DMS79 (cell line): ENCODE results near the gene IDI1.
"Not testable (repeated sequence)": the region's sequence is repeated elsewhere in the genome, so short reads cannot be mapped to it uniquely, and the experiment has no call there.

Experiments used
- DNase-seq: peaks from one replicate; lab custom pipeline; 2025; lab: John Stamatoyannopoulos, UW

IDI1 gene

DNA sequence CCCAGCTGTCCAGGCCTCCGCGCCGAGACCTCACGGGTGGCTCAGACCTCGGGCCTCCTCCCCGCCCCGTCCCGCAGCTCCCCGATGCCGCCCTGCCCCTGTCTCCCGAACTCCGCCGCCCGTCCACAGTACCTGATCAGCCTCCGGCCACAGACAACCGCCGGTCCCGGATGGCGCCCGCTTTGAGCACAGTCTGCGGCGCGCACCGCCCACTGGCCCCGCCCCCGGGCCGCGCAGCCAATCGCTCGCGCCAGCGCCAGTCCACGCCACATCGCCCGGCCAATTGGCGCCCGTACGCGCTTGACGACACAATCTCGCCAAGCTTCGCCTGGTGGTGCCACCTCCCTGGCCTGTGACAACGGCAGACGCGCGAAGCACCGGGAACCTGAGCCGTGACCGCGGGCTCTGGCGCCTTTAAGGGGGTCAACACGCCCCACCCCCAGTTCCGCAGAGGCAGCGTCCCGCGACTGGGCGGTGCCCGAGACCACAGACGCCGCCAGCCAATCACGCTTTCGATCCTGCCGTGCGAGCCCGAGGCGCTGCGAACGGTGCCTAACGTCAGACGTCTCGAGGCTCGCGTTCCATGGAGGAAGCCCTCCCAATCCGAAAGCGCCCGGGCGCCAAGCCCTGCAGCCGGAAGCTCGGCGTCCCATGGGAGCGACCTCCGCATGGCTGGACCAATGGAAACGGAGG lies at the start of gene IDI1:
IDI1 (minus strand) TSS at position 388 of the 693 bp plus-strand sequence; CDS start at position 272, 116 bp downstream.
- peak; percentile 86 for DNase-seq

DNA sequence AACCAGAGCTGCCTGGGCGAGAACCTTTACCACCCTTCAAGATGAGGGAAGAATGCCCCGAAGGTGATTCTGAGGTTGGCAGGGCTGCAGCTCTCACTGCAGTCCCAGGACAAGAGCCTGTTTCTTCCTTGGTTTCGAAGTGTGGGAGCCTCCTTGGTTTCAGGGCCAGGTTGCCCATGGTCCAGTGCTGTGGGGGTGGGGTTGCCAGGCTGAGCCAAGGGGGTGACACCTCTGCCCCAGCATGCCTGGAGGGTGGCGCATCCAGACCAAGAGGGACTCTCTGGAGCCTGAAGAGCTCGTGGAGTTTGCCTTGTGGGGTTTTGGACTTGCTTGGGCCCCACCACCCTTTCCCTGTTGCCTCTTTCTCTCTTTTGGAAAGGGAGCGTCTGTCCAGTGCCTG lies 48.5 kb upstream of the IDI1 start:
- DNase-seq, result no peak

DNA sequence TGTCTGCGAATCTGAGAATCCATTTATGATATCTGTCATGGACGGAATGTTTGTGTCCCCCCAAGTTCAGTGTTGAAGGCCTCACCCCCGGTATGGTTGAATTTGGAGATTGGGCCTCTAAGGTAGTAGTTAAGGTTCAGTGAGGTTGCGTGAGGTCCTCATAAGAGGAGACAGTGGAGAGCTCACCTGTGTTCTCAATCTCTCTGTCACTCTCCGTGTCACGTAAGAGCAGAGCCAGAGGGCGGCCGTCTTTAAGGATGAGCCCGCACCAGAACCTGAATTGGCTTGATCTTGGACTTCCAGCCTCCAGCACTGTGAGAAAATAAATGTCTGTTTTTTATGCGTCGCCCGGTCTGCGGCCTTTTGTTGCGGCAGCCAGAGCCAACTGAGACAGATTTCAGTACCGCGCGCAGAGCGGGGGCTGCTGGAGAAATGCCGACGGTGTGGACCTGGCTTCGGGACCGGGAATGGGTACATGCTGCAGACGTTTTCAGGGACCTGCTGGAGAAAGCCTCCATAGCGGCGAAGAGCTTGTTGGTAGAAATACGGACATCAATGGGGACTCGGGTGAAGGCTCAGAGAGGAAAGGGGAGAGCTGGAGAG lies 47.5 kb upstream of the IDI1 start:
- DNase-seq, result no peak

DNA sequence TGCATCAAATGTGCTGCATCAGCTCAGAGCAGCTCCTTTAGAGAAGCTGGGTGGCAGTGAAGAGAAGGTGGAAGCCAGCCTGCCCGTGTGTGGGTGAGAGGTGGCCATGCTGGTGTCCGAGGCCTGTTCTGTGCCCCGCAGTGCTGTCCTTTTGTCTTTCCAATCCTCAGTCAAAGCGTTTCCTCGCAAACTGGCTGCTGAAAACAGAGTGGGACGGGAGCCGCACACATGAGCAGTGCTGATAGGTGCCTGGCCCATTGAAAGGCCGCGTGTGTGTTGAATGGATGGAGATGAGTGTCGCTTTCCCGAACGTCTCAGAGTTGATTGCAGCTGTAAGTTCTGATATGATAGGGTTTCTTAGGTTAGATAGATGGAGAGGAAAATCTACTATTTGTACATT lies 46.6 kb upstream of the IDI1 start:
- DNase-seq, result no peak

DNA sequence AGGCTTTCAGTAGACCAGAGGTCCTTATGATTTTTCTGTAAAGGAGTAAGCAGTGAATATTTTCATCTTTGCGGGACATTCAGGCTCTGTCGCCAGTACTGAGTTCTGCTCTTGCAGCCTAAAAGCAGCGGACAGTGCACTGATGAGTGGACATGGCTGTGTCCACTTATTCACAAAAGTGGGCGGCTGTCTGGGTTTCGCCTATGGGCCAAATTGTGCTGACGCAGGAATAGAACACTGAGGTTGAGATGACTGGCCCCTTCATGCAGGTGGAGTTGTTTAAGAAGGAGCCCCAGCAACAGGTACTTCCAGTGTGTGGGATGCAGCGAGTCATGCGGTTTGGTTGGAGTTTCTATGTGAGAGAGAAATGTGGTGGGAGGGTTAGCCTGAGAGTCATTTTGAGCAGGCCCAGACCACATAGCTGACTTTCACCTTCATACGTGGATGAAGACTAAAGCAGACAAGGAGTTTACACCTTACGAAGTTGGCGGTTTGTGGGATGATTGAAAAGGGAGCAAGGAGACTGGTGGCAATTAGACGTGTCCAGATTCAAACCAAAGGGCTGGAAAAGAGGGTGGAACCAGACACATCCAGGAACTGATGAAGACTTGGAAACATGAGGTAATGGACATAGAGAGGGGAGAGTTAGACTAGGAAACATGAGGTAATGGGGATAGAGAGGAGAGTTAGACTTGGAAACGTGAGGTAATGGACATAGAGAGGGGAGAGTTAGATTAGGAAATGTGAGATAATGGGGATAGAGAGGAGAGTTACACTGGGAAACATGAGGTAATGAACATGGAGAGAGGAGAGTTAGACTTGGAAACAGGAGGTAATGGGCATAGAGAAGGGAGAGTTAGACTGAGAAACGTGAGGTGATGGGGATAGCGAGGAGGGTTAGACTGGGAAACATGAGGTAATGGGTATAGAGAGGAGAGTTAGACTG lies 45.5 kb upstream of the IDI1 start:
- no peak for DNase-seq

DNA sequence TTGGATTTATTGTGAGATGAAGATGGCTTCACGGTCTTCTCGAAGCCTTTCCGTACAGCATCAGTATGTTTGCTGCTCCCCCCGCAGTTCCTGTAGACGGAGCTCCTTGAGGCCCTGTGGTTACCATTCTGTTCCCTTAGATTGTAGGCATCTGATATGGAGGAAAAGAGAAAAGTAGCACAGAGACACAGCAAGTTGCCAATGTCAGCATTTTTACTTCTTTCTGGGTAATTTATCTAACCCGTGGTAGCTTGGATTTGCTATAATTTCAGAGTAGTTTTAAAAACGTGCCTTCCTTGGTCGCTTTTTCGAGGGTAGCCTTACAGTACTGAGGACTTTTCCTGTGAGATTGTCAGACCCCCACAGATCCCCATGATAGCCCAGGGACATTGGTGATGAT lies 44.8 kb upstream of the IDI1 start:
- DNase-seq, result no peak

DNA sequence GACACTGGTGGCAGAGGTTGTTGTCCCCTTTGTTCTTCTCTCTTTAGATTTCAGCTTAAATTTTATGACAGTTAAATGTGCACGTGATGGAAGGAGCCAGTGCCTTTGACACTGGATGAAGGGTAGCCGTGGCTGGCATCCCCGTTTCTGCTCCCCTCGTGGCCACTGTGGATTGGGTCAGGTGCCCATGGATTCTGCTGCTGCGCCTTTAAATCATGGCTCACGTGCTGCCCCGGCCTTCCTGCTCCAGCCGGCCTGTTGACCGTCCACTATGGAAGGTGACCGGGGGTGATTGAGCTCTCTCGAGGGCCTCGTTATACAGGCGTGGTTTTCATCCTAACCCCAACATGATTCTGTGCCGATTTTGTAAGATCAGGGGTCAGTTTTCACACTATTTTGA lies 41.8 kb upstream of the IDI1 start:
- DNase-seq, result no peak

DNA sequence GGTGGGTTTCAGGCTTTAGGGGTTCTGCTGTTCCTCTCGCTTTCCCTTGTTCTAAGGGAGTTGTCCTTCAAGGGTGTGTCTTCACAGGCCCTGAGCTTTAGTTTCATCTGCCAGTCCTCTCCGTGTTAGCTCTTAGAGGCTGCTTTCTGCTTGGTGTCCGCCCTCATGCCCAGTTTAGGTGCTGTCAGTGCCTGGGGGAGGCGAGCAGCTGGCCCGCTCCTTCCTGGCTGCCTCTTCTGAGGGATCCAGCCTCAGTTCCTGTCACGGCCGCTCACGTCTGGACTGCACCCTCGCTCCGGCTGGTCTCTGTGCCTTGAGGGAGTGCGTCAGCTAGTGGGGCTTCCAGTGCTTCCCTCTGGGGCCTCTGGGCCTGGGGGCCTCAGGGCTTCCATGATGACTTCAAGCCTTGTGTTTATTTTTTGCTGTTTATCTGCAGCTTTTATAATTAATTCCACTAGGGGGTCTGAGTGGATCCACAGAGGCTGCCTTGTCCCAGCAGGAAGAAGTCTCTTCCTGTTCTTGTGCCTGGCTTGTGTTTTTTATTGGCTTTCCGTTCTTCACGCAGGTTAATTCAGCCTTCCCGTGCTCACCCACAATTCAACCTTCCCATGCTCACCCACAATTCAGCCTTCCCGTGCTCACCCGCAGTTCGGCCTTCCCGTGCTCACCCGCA lies 40.2 kb upstream of the IDI1 start:
- no peak for DNase-seq

DNA sequence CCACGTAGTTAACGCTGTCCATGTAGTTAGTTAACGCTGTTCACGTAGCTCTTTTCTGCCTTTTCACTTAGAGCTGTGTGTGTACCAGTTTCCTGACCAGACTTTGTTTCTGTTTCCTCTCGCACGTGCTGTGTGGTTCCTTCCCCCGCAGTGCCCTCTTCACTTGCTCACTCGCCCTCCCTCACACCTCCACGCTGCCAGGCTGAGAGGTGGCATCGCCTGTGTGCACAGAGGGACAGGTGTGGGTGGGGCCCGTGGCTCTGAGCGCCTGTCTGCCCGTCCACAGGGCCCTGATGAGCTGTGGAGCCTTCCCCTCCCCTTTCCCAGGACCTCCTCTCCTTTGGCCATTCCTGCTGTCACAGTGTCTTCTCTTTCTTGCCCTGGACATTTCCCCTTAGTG lies 37.9 kb upstream of the IDI1 start:
- DNase-seq, result no peak

DNA sequence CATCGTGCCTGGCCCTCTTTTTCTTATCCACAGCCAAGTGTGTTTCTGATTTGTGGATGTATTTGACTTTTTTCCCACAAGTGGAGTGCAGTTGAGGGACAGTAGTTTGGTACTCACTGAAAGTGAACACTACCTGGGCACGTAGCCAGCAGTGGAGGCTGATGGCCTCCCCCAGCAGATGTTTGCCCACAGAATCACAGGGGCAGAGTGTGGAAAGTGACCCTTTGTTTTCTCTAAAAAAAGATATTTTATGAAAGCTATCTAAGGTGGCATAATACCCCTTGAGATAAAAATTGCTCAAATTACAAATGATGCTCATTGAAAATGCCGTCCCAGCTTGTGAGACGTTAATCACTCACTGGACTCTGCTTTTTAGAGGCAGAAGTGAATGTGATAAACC lies 36.3 kb upstream of the IDI1 start:
- DNase-seq, result no peak

DNA sequence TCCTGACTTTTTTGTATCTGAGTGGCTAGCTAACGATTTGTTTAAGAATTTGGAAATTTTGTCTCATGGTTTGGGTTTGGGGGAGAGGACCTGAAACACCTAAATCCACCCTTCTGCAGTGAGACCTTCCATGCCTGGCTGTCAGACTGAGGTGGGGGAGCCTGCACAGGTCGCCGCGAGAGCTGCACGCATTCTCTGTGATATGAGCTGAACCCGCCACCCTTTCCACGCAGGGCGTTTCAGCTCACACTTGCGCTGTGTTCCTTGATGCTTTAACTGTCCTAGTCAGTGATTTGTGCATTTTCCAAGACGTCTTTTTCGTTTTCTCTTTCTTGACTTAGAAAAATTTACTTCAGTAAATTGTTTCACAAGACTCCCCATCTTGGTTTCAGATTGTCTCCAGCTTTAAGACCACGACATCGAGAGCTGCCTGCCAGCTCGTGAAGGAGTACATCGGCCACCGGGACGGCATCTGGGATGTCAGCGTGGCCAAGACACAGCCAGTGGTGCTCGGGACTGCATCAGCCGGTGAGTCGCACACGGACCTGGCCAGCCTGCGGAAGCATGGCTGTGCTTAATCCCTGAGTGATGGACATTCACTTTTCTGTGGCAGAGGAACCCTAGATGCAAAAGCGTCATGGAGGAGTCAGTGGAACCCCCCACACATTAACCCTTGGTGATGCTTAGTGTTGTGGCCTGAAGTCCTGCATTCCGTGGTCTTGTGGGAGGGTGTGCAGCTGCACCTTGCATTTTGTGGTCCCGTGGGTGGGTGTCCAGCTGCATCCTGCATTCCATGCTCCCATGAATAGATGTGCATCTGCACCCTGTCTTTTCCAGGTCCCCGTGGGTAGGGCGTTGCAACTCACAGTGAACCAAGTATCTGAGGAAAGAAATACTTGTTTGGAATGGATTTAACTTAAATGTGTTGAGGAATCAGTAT lies 35.4 kb upstream of the IDI1 start:
- DNase-seq, result no peak

DNA sequence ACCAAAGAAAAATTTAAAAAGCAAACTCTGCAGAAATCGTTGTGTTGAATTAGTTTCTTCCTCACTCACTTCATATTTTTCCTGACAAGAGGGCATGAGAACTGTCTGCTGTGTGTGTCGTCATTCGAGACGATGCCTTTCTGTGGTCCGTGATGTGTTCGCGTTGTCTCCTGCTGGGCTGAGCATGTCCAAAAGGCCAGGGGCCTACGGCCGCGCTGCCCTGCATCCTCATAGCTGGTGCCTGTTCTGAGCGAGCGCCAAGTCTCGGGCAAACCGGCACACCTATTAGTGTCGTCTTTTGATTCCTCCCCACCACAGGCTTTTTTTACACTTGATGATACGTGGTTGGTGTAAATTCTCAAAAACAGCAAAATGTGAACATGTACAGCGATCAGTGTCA lies 34.7 kb upstream of the IDI1 start:
- DNase-seq, result no peak

DNA sequence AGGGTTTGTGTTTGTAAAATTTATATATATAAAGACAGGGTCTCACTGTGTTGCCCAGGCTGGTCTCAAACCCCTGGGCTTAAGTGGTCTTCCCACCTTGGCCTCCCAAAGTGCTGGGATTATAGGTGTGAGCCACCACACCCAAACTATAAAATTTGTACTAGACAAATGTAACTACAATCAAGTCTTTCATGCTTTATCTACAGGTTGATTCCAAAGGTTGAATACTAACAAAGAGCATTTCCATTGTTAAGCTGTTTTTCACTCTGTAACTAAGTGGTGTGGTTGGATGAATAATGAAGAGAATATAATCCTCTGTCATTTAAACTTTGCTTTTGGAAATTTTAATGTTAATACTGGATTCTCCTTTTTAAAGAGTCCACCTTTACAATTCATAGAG lies 29.7 kb upstream of the IDI1 start:
- no peak for DNase-seq

DNA sequence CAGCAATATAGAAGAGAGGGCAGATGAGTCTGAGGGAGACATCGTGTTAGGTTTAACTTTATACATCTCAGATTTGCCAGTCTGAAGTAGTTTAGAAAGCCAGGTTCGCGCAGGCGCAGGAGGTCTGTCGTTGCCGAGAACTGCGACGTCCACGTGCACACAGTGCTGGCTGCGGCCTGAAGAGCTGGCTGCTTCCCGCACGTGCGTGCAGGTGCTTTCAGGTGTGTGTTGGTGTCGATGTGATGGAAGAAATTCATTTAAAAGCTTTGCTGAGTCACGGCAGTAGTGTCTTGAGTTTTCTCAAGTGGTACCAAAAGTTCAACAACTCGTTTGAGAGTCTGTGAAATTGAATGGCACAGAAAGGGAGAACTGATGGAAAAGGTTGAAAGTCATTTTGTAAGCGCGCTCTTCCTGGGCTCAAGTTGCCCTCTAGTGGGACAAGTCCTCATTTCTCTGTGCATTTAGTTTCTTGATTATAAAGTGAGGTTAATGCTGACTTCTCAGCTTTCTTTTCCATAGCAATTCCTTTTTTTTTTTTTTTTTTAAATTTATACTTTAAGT lies 25.9 kb upstream of the IDI1 start:
- peak; percentile 19 for DNase-seq

DNA sequence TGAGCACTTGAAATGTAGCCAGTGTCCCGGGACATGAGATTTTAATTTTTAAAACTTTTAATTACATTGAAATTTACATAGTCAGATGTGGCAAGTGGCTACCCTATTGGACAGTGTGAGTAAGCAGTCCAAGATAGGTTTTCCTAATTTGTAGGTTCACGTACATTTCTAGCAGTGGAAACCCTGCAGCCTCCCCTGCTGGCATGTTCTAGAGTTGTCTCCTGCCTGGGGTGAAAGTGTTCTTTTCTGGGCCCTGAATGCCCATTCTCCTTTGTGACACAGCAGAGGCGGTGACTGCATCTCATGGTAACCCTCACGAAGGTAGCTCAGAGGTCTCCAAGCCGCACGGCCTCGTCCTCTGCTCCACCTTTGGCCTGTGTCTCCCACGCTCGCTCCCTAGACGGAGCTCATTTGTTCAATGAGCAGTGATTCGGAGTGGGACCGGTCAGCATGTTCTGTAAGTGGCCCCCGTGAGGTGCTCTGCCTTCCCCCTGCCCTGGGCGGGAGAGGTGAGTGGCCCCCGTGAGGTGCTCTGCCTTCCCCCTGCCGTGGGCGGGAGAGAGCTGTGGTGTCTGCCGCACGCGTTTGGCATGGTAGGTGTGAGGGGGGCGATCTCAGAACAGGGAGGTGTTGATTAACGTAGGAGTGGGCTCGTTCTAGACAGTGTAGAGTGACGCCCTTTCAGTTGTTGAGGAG lies 25.3 kb upstream of the IDI1 start:
- no peak for DNase-seq

DNA sequence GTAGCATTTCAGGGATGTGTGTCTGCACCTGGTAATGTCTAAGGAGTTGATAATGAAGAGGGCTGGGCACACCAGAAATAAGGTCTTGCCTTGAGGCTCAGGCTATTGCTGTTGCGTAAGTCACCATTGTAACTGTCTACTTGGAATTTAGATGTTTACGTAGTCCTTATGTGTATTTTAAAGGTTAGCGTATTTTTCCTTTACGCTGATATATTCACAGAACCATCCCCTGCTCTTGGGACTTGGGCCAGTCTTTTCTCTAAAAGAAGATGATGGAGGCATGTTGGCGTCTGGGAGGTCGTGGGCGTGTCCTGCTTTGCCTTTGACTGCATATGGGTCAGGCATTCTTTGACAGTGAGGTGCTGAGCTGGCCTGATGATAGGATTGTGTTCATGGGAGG lies 22.0 kb upstream of the IDI1 start:
- DNase-seq, result no peak

DNA sequence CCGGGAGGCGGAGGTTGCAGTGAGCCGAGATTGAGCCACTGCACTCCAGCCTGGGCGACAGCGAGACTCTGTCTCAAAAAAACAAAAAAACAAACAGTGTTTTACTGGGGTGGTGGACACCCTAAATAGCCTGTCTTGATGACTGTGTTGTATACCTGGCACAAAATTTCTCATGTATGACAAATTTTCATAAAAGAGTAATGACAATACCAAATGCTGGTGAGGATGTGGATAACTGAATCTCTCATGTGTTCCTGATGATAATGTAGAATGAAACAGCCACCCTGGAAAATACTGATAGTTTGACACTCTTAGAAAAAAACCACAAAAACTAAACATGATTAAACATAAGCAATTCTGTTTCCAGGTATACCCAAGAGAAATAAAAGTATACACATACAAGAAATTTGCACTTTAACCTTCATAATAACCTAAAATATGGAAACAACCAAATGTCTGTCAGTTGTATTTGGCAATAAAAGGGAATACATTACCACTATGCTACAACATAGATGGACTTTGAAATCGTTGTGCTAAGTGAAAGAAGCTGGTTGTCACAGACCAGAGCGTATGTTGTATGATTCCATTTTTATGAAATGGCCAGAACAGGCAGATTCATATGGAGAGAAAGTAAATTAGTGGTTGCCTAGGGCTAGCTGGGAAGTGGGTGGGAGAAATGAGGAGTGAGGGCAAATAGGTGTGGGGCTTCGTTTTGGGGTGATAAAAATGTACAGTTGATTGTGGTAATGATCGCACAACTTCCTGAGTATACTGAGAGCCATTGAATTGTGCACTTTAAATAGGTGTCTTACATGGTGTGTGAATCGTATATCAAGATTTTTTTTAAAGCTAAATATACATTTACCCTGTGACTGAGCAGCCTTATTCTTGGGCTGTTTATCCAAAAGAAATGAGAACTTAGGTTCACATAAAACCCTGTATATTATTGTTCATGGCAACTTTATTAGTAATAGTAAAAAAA lies 19.8 kb upstream of the IDI1 start:
- no peak for DNase-seq

DNA sequence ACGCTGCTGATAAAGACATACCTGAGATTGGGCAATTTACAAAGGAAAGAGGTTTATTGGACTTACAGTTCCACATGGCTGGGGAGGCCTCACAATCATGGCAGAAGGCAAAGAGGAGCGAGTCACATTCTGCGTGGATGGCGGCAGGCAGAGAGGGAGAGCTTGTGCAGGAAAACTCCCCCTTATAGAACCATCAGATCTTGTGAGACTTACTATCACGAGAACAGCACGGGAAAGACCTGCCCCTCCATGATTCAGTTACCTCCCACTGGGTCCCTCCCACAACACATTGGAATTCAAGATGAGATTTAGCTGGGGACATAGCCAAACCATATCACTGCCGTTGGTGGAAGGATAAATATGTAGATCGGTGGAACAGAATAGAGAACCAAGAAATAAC lies 17.8 kb upstream of the IDI1 start:
- DNase-seq, result not testable (repeated sequence)

DNA sequence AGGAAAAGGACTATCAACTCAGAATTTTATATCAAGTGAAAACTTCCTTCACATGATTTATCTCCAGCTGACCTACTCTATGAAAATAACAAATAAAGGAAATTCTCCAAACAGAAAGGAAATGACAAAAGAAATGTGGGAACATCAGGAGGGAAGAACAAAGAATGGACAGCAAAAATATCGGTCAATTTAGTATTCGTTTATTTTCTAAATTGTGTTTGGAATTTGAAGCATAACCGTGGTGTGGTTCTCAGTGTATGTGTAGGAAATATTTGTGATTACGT lies 16.0 kb upstream of the IDI1 start:
- no peak for DNase-seq
